ENCODE results near the gene GTSF1L. TPM values are rescaled to one million over a fixed set of nuclear protein-coding genes. Genes with fewer than 3 reads are reported as not detected.
A peak's percentile ranks its signal among the peaks of the same experiment; 100 is the strongest.

The GTSF1L gene
- total and polyA plus RNA-seq, 2 experiments from 2014 or later, result not detected

GRCh38 chr20:43681991-43682410 is 44.8 kb downstream of the GTSF1L start:
- Histone ChIP-seq H3K79me2 (ENCODE audit: insufficient read depth) (no peaks in the 10 kb centered on the region), H3K27me3 (replicated peaks; ENCODE audit: insufficient read depth) (no peaks in the 10 kb centered on the region), H4K20me1 (ENCODE audit: insufficient read depth) (no peaks in the 10 kb centered on the region), H3K4me3 (no peak overlapping the region), H3K9me3 (ENCODE audit: low read depth) (no peaks in the 10 kb centered on the region), H2AFZ (no peak overlapping the region), H3K4me1 (ENCODE audit: insufficient read depth) (no peaks in the 10 kb centered on the region), H3K9ac (no peak overlapping the region), H3K27ac (no peak overlapping the region), H3K4me2 (ENCODE audit: unreplicated experiment) (no peak overlapping the region), H3F3A (ENCODE audit: insufficient read depth) (no peaks in the 10 kb centered on the region), H3K9me2 (ENCODE audit: insufficient read depth) (no peaks in the 10 kb centered on the region), H3K36me3 (ENCODE audit: low read depth) (no peaks in the 10 kb centered on the region)
- in situ Hi-C loops (cut with MboI), result no loop called here
- TF ChIP-seq EZH2phosphoT487 (IDR thresholded peaks at IDR 0.05; ENCODE audit: insufficient read depth, low read depth) (no peak), EZH2 (IDR thresholded peaks at IDR 0.05; ENCODE audit: insufficient read depth, poor library complexity, severe bottlenecking) (no peak)
- DNase-seq, result no peak
- WGBS, 2 experiments (ENCODE audit: low coverage in 1 of 2, low lambda C conversion rate in 2 of 2, missing lambda C conversion rate in 2 of 2), result 74 to 82% methylated on average over 2 of the region's 2 CpGs

GRCh38 chr20:43681468-43681942 is 45.3 kb downstream of the GTSF1L start:
- Histone ChIP-seq H3K4me1 (ENCODE audit: insufficient read depth) (no peaks in the 10 kb centered on the region), H3K79me2 (ENCODE audit: insufficient read depth) (no peaks in the 10 kb centered on the region), H3K9me2 (ENCODE audit: insufficient read depth) (no peaks in the 10 kb centered on the region), H3K4me3 (no peak overlapping the region), H2AFZ (0 out of 2 replicates have a peak overlapping the region, but pooled peaks have one; percentile 36), H3K36me3 (ENCODE audit: low read depth) (no peaks in the 10 kb centered on the region), H3K27me3 (replicated peaks; ENCODE audit: insufficient read depth) (no peaks in the 10 kb centered on the region), H3K27ac (no peak overlapping the region), H3K9ac (no peak overlapping the region), H3K9me3 (ENCODE audit: low read depth) (no peaks in the 10 kb centered on the region), H3K4me2 (ENCODE audit: unreplicated experiment) (no peak overlapping the region), H3F3A (ENCODE audit: insufficient read depth) (no peaks in the 10 kb centered on the region), H4K20me1 (ENCODE audit: insufficient read depth) (no peaks in the 10 kb centered on the region)
- peak; percentile 39 for DNase-seq
- TF ChIP-seq EZH2 (IDR thresholded peaks at IDR 0.05; ENCODE audit: insufficient read depth, poor library complexity, severe bottlenecking) (no peak), EZH2phosphoT487 (IDR thresholded peaks at IDR 0.05; ENCODE audit: insufficient read depth, low read depth) (no peak)
- 42 to 48% methylated on average over 8 of the region's 8 CpGs for WGBS, 2 experiments (ENCODE audit: low coverage in 1 of 2, low lambda C conversion rate in 2 of 2, missing lambda C conversion rate in 2 of 2)
- in situ Hi-C loops (cut with MboI), result no loop called here

GRCh38 chr20:43680981-43681380 is 45.8 kb downstream of the GTSF1L start:
- Histone ChIP-seq H3K27ac (no peak overlapping the region), H3K9me2 (ENCODE audit: insufficient read depth) (no peaks in the 10 kb centered on the region), H3K4me2 (ENCODE audit: unreplicated experiment) (no peak overlapping the region), H2AFZ (peak overlapping the region; percentile 41; the same call in 1 of the 2 replicates), H3K9ac (no peak overlapping the region), H3K9me3 (ENCODE audit: low read depth) (no peaks in the 10 kb centered on the region), H3K36me3 (ENCODE audit: low read depth) (no peaks in the 10 kb centered on the region), H3K4me1 (ENCODE audit: insufficient read depth) (no peaks in the 10 kb centered on the region), H3K27me3 (replicated peaks; ENCODE audit: insufficient read depth) (no peaks in the 10 kb centered on the region), H4K20me1 (ENCODE audit: insufficient read depth) (no peaks in the 10 kb centered on the region), H3F3A (ENCODE audit: insufficient read depth) (no peaks in the 10 kb centered on the region), H3K79me2 (ENCODE audit: insufficient read depth) (no peaks in the 10 kb centered on the region), H3K4me3 (no peak overlapping the region)
- TF ChIP-seq EZH2phosphoT487 (IDR thresholded peaks at IDR 0.05; ENCODE audit: insufficient read depth, low read depth) (no peak), EZH2 (IDR thresholded peaks at IDR 0.05; ENCODE audit: insufficient read depth, poor library complexity, severe bottlenecking) (no peak)
- WGBS, 2 experiments (ENCODE audit: low coverage in 1 of 2, low lambda C conversion rate in 2 of 2, missing lambda C conversion rate in 2 of 2), result 29 to 44% methylated on average over 7 of the region's 7 CpGs
- in situ Hi-C loops (cut with MboI), result no loop called here
- DNase-seq, result peak; percentile 55

- Histone ChIP-seq H3F3A (ENCODE audit: insufficient read depth) (no peaks in the 10 kb centered on the region), H3K4me1 (ENCODE audit: insufficient read depth) (no peaks in the 10 kb centered on the region), H3K4me3 (no peak overlapping the region), H3K27me3 (replicated peaks; ENCODE audit: insufficient read depth) (no peaks in the 10 kb centered on the region), H4K20me1 (ENCODE audit: insufficient read depth) (no peaks in the 10 kb centered on the region), H2AFZ (no peak overlapping the region), H3K79me2 (ENCODE audit: insufficient read depth) (no peaks in the 10 kb centered on the region), H3K9me2 (ENCODE audit: insufficient read depth) (no peaks in the 10 kb centered on the region), H3K9ac (no peak overlapping the region), H3K27ac (no peak overlapping the region), H3K9me3 (ENCODE audit: low read depth) (no peaks in the 10 kb centered on the region), H3K36me3 (ENCODE audit: low read depth) (no peaks in the 10 kb centered on the region), H3K4me2 (ENCODE audit: unreplicated experiment) (no peak overlapping the region)
- no peak for DNase-seq
- whole genome bisulfite sequencing, 2 experiments (ENCODE audit: low coverage in 1 of 2, low lambda C conversion rate in 2 of 2, missing lambda C conversion rate in 2 of 2), result 84 to 91% methylated on average over 5 of the region's 5 CpGs
- TF ChIP-seq EZH2 (IDR thresholded peaks at IDR 0.05; ENCODE audit: insufficient read depth, poor library complexity, severe bottlenecking) (no peak), EZH2phosphoT487 (IDR thresholded peaks at IDR 0.05; ENCODE audit: insufficient read depth, low read depth) (no peak)
- in situ Hi-C loops (cut with MboI), result no loop called here
Measured at GRCh38 chr20:43676368-43676767, 50.4 kb downstream of the GTSF1L start.

Other genes with a start within 250 kb of the GTSF1L start
- gene L3MBTL1, start 219.3 kb downstream of the GTSF1L start, total RNA-seq (2014; rRNA removed; shearing (Covaris generic)), result 0.22 and 1.3 TPM in 2 replicates
- 0.29 and 0.35 TPM in 2 replicates for gene L3MBTL1, start 219.3 kb downstream of the GTSF1L start, polyA plus RNA-seq (2016; fragmentation: Nextera tagmentation; extraction: Ambion mirVana)
- gene SGK2, start 168.0 kb downstream of the GTSF1L start, total RNA-seq (2014; rRNA removed; shearing (Covaris generic)), result not detected in 2 replicates
- not detected in 2 replicates for gene SGK2, start 168.0 kb downstream of the GTSF1L start, polyA plus RNA-seq (2016; fragmentation: Nextera tagmentation; extraction: Ambion mirVana)
- gene IFT52, start 136.1 kb downstream of the GTSF1L start, total RNA-seq (2014; rRNA removed; shearing (Covaris generic)), result 40.2 and 53.9 TPM in 2 replicates
- 48.5 and 51.7 TPM in 2 replicates for gene IFT52, start 136.1 kb downstream of the GTSF1L start, polyA plus RNA-seq (2016; fragmentation: Nextera tagmentation; extraction: Ambion mirVana)
- 6.1 and 8.1 TPM in 2 replicates for gene MYBL2, start 59.9 kb downstream of the GTSF1L start, total RNA-seq (2014; rRNA removed; shearing (Covaris generic))
- gene MYBL2, start 59.9 kb downstream of the GTSF1L start, polyA plus RNA-seq (2016; fragmentation: Nextera tagmentation; extraction: Ambion mirVana), result 11.7 and 12.9 TPM in 2 replicates
- 0.97 and 4.3 TPM in 2 replicates for gene TOX2, start 187.8 kb upstream of the GTSF1L start, total RNA-seq (2014; rRNA removed; shearing (Covaris generic))
- 13.9 and 15.9 TPM in 2 replicates for gene TOX2, start 187.8 kb upstream of the GTSF1L start, polyA plus RNA-seq (2016; fragmentation: Nextera tagmentation; extraction: Ambion mirVana)

All from GM23248 (cell line).